HepG2 (cell line): ENCODE data around the gene XPNPEP1. TPM values are rescaled to one million over a fixed set of nuclear protein-coding genes. Genes with fewer than 3 reads are reported as not detected.

Source experiments
- HDAC6 ChIP-seq: fragments of 200-600 bp; sonication (generic); IDR thresholded peaks from 2 replicates; pipeline ENCODE4 v1.7.0; 2017; ENCODE audit warnings: mild to moderate bottlenecking, antibody characterized with exemption, low read length, low read depth
- MBNL3 ChIP-seq: fragments of 250-450 bp; sonication (Bioruptor Pico); conservative IDR thresholded peaks from 2 replicates; pipeline ENCODE4 v1.8.0; 2022; ENCODE audit warnings: mild to moderate bottlenecking, inconsistent platforms
- MIXL1 ChIP-seq: IDR thresholded peaks from 2 replicates; pipeline ENCODE4 v1.6.1; 2016
- NR3C1 ChIP-seq: sonication (generic); formaldehyde crosslinking; IDR thresholded peaks from 2 replicates; pipeline ENCODE4 v1.4.0; 2020; ENCODE audit warnings: missing genetic modification reagents
- PITX1 ChIP-seq: sonication (generic); formaldehyde crosslinking; IDR thresholded peaks from 2 replicates; pipeline ENCODE4 v1.5.1; 2020; ENCODE audit warnings: mild to moderate bottlenecking, missing genetic modification reagents
- PPARG ChIP-seq: conservative IDR thresholded peaks from 2 replicates; pipeline ENCODE4 v1.6.1; 2016; ENCODE audit warnings: missing biosample characterization, missing genetic modification reagents
- XRCC5 ChIP-seq: fragments of 200-400 bp; formaldehyde crosslinking; optimal IDR thresholded peaks from 2 replicates; pipeline ENCODE3; 2017; ENCODE audit warnings: mild to moderate bottlenecking, low read length
- ZBTB7A ChIP-seq: sonication (generic); formaldehyde crosslinking; IDR thresholded peaks from 2 replicates; pipeline ENCODE4 v1.8.0; 2022; ENCODE audit warnings: mild to moderate bottlenecking, missing genetic modification reagents
- ZC3H13 ChIP-seq: sonication (generic); formaldehyde crosslinking; IDR thresholded peaks from 2 replicates; pipeline ENCODE4 v1.8.1; 2023; ENCODE audit warnings: mild to moderate bottlenecking, missing genetic modification reagents, moderate library complexity
- ZFP36 ChIP-seq: fragments of 150-350 bp; IDR thresholded peaks from 2 replicates; pipeline ENCODE4 v1.6.1; 2018; ENCODE audit warnings: borderline replicate concordance, low read length, low read depth; ENCODE audit not compliant: partially characterized antibody
- ZZZ3 ChIP-seq: sonication (generic); formaldehyde crosslinking; IDR thresholded peaks from 2 replicates; pipeline ENCODE4 v1.4.0; 2020; ENCODE audit warnings: missing genetic modification reagents, mild to moderate bottlenecking, borderline replicate concordance
- polyA plus RNA-seq, 8 experiments: library from polyadenylated mRNA; depleted of rRNA in 3 of 8; stranded (reverse) in 7 of 8; unstranded in 1 of 8; fragments of >200 nt; fragmentation: Illumina TruSeq in 4 of 8; extraction: Trizol in 4 of 8; gene quantifications; 2 replicates each; pipeline versions ENCODE4 v1.2.1 to v1.2.3, GENCODE V29; 2011 to 2016; ENCODE audit warnings: low read depth in 4 of 8, missing spikeins in 1 of 8, mixed read lengths in 1 of 8; ENCODE audit not compliant: insufficient read depth in 1 of 8
- total RNA-seq, 5 experiments: library from RNA; depleted of rRNA; stranded (reverse); fragments of >200 nt; fragmentation: Illumina TruSeq; extraction: Trizol; gene quantifications; 2 replicates each; pipeline ENCODE4 v1.2.3, GENCODE V29; 2016; ENCODE audit warnings: low read depth in 1 of 5
- TF ChIP-seq, protein P1 (sequence below): sonication (generic); formaldehyde crosslinking; IDR thresholded peaks from 2 replicates; pipeline ENCODE4 v1.4.0; 2020; ENCODE audit warnings: mild to moderate bottlenecking, missing genetic modification reagents, borderline replicate concordance
- TF ChIP-seq, protein P2 (sequence below): sonication (generic); formaldehyde crosslinking; IDR thresholded peaks from 2 replicates; pipeline ENCODE4 v1.5.0; 2020; ENCODE audit warnings: mild to moderate bottlenecking, missing genetic modification reagents, borderline replicate concordance
- TF ChIP-seq, protein P3 (sequence below): fragments of 450-650 bp; IDR thresholded peaks from 2 replicates; pipeline ENCODE4 v1.6.1; 2017; ENCODE audit warnings: mild to moderate bottlenecking
- TF ChIP-seq, protein P4 (sequence below), 2 experiments: IDR thresholded peaks; 2 replicates each; pipeline ENCODE4 v1.6.1; 2011 to 2012; ENCODE audit warnings: low read length in 2 of 2, borderline replicate concordance in 1 of 2, low read depth in 1 of 2, mild to moderate bottlenecking in 1 of 2, moderate library complexity in 1 of 2

The XPNPEP1 gene
- total and polyA plus RNA-seq, 2 of the 13 experiments (the other 11 are each of a cell fraction or from before 2014, with no cell fraction given): 30.3 to 55.5 TPM

DNA sequence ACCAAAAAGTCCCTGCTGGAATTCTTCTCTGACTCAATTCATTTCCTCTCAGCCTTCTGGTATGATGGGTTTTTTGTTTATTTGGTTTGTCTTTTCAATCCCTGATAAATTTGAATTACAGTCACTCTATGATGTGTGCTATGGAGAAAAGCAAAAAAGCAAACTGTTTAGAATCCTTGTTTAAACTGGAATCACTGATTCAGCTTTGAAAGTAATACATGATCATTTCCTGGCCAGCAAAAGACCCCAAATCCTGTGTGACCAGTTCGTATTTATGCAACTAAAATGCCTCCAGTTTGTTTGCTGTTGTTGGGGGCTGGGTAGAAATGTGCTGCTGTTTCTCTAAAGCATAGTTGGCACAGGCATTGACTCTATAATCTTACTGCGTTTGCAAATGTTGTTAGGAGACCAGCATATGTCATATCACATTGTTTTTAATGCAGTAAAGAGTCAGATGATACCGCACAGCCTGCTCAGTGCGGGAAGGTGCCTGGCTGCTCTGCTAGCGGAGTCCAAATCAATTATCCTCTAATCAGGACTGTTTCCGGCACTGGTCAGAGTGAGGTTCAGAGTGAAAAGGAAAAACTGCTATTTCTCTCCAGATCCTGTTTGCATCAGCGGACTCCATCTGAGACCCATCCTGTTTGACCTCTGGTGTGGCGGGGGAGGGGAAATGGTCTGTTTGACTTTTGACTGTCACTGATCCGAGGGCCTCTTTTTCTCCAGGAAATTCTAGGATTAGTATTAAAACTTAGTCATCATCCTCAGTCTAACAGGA, 43.8 kb upstream of the XPNPEP1 start (continued):
- peak; percentile 16 for TF ChIP-seq XRCC5
- no peak for TF ChIP-seq HDAC6
- TF ChIP-seq ZZZ3 (CRISPR knock-in tag): no peak
- TF ChIP-seq, protein P1, sequence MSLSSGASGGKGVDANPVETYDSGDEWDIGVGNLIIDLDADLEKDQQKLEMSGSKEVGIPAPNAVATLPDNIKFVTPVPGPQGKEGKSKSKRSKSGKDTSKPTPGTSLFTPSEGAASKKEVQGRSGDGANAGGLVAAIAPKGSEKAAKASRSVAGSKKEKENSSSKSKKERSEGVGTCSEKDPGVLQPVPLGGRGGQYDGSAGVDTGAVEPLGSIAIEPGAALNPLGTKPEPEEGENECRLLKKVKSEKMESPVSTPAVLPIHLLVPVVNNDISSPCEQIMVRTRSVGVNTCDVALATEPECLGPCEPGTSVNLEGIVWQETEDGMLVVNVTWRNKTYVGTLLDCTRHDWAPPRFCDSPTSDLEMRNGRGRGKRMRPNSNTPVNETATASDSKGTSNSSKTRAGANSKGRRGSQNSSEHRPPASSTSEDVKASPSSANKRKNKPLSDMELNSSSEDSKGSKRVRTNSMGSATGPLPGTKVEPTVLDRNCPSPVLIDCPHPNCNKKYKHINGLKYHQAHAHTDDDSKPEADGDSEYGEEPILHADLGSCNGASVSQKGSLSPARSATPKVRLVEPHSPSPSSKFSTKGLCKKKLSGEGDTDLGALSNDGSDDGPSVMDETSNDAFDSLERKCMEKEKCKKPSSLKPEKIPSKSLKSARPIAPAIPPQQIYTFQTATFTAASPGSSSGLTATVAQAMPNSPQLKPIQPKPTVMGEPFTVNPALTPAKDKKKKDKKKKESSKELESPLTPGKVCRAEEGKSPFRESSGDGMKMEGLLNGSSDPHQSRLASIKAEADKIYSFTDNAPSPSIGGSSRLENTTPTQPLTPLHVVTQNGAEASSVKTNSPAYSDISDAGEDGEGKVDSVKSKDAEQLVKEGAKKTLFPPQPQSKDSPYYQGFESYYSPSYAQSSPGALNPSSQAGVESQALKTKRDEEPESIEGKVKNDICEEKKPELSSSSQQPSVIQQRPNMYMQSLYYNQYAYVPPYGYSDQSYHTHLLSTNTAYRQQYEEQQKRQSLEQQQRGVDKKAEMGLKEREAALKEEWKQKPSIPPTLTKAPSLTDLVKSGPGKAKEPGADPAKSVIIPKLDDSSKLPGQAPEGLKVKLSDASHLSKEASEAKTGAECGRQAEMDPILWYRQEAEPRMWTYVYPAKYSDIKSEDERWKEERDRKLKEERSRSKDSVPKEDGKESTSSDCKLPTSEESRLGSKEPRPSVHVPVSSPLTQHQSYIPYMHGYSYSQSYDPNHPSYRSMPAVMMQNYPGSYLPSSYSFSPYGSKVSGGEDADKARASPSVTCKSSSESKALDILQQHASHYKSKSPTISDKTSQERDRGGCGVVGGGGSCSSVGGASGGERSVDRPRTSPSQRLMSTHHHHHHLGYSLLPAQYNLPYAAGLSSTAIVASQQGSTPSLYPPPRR (CRISPR knock-in tag): no peak; the same call in 1 of the 2 replicates
- TF ChIP-seq, protein P2, sequence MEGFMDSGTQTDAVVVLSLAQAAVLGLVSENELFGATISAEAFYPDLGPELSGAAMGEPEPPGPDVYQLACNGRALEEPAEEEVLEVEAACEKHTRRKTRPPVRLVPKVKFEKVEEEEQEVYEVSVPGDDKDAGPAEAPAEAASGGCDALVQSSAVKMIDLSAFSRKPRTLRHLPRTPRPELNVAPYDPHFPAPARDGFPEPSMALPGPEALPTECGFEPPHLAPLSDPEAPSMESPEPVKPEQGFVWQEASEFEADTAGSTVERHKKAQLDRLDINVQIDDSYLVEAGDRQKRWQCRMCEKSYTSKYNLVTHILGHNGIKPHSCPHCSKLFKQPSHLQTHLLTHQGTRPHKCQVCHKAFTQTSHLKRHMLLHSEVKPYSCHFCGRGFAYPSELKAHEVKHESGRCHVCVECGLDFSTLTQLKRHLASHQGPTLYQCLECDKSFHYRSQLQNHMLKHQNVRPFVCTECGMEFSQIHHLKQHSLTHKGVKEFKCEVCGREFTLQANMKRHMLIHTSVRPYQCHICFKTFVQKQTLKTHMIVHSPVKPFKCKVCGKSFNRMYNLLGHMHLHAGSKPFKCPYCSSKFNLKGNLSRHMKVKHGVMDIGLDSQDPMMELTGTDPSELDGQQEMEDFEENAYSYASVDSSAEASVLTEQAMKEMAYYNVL (CRISPR knock-in tag): peak; percentile 89; the same call in 1 of the 2 replicates
- TF ChIP-seq ZFP36: no peak
- TF ChIP-seq ZC3H13: no peak
- TF ChIP-seq PITX1 (CRISPR knock-in tag): peak; percentile 19; the same call in 1 of the 2 replicates
- no peak for TF ChIP-seq PPARG (CRISPR knock-in tag)
- TF ChIP-seq, protein P3, sequence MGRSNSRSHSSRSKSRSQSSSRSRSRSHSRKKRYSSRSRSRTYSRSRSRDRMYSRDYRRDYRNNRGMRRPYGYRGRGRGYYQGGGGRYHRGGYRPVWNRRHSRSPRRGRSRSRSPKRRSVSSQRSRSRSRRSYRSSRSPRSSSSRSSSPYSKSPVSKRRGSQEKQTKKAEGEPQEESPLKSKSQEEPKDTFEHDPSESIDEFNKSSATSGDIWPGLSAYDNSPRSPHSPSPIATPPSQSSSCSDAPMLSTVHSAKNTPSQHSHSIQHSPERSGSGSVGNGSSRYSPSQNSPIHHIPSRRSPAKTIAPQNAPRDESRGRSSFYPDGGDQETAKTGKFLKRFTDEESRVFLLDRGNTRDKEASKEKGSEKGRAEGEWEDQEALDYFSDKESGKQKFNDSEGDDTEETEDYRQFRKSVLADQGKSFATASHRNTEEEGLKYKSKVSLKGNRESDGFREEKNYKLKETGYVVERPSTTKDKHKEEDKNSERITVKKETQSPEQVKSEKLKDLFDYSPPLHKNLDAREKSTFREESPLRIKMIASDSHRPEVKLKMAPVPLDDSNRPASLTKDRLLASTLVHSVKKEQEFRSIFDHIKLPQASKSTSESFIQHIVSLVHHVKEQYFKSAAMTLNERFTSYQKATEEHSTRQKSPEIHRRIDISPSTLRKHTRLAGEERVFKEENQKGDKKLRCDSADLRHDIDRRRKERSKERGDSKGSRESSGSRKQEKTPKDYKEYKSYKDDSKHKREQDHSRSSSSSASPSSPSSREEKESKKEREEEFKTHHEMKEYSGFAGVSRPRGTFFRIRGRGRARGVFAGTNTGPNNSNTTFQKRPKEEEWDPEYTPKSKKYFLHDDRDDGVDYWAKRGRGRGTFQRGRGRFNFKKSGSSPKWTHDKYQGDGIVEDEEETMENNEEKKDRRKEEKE: no peak
- no peak for TF ChIP-seq ZBTB7A (CRISPR knock-in tag)
- no peak for TF ChIP-seq MBNL3 (CRISPR knock-in tag)
- TF ChIP-seq NR3C1 (CRISPR knock-in tag): no peak
- TF ChIP-seq, protein P4, sequence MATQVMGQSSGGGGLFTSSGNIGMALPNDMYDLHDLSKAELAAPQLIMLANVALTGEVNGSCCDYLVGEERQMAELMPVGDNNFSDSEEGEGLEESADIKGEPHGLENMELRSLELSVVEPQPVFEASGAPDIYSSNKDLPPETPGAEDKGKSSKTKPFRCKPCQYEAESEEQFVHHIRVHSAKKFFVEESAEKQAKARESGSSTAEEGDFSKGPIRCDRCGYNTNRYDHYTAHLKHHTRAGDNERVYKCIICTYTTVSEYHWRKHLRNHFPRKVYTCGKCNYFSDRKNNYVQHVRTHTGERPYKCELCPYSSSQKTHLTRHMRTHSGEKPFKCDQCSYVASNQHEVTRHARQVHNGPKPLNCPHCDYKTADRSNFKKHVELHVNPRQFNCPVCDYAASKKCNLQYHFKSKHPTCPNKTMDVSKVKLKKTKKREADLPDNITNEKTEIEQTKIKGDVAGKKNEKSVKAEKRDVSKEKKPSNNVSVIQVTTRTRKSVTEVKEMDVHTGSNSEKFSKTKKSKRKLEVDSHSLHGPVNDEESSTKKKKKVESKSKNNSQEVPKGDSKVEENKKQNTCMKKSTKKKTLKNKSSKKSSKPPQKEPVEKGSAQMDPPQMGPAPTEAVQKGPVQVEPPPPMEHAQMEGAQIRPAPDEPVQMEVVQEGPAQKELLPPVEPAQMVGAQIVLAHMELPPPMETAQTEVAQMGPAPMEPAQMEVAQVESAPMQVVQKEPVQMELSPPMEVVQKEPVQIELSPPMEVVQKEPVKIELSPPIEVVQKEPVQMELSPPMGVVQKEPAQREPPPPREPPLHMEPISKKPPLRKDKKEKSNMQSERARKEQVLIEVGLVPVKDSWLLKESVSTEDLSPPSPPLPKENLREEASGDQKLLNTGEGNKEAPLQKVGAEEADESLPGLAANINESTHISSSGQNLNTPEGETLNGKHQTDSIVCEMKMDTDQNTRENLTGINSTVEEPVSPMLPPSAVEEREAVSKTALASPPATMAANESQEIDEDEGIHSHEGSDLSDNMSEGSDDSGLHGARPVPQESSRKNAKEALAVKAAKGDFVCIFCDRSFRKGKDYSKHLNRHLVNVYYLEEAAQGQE (IDR thresholded peaks at IDR 0.05; ENCODE audit: borderline replicate concordance in 1 of 2, low read depth in 1 of 2, low read length in 2 of 2): no peak
- peak; percentile 94 for TF ChIP-seq MIXL1
